GM18861 (cell line): ENCODE results near the gene SIGLEC6.

ENCODE experiments used
- ATAC-seq: cut with Tn5 transposase; IDR thresholded peaks from one replicate; pipeline ENCODE4 v1.9.1; 2021; ENCODE audit not compliant: unreplicated experiment

SIGLEC6 gene

DNA sequence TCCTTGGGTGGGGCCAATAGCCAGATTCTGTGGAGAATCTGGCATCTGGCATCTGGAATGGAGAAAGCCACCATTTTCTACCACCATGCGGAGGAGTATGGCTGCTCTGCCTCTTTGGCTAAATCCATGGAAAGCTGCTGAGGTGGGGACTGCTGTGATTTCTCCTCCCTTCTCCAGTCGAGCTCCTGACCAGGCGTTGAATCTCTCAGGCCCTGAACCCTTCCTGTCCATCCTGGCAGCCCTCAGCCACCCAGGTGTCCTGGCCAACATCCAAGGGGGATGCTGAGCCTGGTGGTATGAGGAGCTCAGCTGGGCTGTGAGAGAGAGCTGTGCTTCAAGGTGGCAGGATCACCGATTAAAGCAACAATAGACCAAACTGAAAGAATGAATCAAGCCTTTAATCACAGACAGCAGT is 17.4 kb upstream of the SIGLEC6 start:
- no peak for ATAC-seq

DNA sequence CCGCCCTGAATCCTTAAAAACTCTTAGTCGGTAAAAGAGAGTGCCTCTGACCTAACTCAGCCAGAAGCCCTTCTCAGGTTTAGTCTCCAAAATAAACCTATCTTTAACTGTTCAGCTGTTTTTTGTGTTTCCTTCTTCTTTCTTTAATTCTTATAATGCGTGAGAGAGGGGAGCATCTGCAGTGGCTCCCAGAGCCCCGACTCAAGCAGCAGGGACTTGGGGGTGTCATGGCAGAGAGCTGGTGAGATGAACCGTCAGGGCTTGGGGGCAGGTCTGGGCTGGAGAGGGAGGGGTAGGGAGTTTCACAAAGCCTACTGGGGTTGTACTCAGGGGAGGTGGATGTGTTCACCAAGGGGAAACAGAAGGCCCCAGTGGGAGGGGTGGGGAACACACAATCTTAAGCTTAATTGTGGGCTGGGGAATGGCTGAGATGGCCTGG is 16.8 kb upstream of the SIGLEC6 start:
- ATAC-seq = no peak

DNA sequence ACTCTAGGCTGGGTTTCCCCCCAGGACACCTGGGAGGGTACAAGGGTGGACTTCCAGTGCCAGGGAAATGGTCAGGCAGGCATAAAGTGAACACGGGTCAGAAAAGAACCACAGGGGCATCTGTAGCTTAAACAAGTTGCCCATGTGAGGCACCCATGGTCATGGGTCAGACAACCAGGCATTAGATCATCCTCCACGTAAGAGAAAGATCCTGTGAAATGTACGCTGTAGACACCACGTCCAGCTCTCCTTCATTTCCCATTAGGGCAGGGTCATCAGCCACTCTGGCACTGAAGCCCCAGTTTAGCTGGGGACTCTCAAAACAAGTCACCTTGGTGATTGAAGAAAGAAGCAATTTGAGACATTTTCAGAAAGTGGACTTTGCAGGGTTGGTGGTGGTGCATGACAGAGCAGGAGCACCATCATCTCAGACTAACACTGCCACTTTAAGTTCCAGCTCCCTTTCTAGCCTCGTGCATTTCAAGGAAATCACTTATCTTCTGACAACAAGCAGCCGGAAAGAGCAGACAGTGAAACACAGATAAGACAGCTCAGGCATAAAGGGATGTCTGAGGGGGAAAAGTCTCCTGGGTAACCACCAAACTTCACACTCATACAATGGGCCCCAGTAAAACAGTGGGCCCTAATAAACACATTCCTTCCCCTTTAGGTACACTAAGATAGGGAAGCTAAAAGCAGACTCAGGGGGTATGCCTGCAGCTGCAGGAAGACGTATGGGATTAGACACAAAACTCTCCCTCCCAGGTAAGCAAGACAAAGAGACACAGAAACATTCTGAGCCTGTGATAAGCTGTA is 16.1 kb upstream of the SIGLEC6 start:
- no peak for ATAC-seq

GRCh38 chr19:51546650-51547396 is 15.4 kb upstream of the SIGLEC6 start:
- ATAC-seq = no peak

DNA sequence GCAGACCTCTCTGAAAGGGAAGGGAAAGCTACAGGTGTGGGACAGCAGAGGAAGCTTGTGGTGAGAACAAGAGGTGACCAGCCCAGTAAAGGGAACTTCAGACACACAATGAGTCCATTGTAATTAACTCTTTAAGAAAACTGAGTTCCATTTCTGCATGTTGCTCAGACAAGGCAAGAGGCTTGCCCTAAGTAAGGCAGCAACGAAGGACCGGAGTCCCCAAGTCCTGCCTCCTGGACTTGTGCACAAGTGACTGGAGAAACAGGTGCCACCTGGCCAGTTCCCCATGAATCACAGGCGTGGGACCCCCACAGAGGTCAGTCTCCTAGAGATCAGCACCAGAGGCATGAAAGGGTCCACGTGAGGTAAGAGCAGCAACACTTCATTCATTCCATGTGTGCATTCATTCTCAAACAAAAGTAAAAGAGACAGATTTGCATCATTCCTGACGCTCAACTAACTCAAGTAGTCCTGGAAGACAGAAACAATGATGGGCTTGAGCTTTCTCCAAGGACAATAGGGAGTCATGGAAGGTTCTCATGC is 14.7 kb upstream of the SIGLEC6 start:
- no peak for ATAC-seq

DNA sequence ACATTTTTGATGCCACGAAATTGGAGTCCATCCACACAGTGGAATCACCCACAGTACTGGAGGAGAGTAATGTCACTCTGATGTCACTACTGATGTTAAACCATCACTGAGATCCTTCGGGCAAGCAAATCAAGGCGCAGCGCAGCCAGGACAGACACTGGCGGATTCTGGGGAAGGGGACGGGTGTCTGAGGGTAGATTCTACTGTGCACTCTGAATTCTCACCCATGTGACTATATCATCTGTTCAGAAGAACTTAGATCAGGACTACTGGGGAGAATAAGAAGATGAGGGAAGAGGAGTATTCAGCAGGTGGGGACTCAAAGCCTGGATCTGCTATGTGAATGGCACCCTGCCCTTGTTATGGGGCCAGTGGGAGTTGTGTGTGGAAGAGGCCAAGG is 12.6 kb upstream of the SIGLEC6 start:
- ATAC-seq = no peak

GRCh38 chr19:51542699-51543098 is 11.2 kb upstream of the SIGLEC6 start:
- ATAC-seq = no peak

GRCh38 chr19:51541458-51542357 is 10.2 kb upstream of the SIGLEC6 start:
- no peak for ATAC-seq

GRCh38 chr19:51539821-51540366 is 8.4 kb upstream of the SIGLEC6 start:
- no peak for ATAC-seq

DNA sequence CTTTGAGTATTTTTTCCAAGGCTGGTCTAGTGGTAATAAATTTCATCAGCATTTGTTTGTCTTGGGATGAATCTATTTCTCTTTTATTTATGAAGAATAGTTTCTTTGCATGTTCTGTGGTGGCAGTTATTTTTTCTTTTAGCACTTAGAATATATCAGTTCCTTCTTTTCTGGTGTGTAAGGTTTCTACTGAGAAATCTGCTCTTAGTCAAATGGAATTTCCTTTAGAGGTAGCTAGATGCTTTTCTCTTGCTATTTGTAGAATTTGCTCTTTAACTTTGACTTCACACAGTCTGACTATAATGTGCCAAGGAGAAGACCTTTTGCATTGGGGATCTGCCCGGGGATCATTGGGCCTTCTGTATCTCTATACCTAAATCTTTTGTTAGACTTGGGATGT is 4.1 kb upstream of the SIGLEC6 start:
- no peak for ATAC-seq

- no peak for ATAC-seq
Observed at GRCh38 chr19:51530616-51531015, 854 bp downstream of the SIGLEC6 start.

DNA sequence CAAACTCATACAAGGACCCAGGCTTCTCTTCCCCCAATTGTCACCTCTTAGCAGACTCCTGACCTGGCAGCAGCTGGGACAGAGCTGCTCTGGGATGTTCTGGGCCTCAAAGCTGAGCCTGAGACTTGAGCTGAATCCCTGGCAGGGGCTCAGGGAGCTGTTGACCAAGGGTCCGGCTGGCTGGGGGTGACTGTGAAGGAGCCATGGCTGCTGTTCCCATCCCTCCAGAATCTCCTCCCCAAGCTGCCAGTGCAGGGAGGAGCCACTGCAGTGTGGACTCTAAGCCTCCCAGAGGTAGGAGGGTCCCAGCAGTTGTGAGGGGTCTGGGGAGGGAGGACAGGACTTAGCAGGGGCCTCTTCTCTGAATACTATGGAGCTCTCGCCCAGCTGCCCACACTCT is 2.2 kb downstream of the SIGLEC6 start:
- no peak for ATAC-seq

DNA sequence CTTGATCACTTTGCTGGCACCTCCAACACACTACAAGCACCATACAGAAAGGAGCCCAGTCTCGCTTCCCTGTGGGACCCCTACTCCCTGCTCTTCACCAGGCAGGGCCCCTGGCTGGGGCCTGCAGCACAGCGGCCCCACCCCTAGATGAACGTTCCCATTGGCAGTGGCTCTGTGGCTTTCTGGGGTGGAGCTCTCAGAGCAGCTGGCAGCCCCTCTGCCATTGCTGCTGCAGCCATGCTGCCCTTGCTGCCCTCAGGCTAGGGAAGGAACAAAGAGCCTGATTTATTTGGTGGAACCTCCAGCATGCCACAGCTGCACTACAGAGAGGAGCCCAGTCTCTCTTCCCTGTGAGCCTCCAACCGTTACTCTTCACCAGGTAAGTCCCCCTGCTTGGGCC is 5.8 kb downstream of the SIGLEC6 start:
- no peak for ATAC-seq

DNA sequence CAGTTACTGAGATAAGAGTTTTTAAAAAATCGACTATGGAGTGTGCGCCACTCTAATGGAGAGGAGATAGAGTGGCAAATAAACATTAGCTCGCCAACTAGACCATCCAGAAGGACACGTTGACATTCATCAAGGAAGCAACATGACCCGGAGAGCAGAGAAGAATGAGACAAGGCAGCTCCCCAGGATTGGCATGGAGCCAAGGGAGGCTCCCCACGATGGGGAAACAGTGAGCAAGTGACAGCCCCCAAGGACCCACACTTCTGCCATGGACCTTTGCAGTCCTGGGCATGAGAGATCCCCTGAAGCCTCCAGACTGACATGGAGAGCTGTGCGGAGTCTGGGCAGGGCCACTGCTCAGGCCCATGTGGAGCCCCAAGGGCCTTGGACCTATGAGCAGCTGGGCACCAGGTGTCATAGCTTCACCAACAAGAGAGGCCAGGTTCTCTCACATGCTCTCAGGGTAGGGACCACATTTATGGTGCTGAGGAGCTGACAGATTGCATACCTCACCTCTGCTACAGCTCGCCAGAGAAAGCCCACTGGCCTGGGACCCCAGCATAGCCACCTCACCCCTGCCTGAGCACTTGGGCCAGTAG is 6.7 kb downstream of the SIGLEC6 start:
- ATAC-seq = no peak

GRCh38 chr19:51521781-51522180 is 9.7 kb downstream of the SIGLEC6 start:
- no peak for ATAC-seq

GRCh38 chr19:51521357-51521756 is 10.1 kb downstream of the SIGLEC6 start:
- ATAC-seq = no peak

- ATAC-seq = no peak
Observed at GRCh38 chr19:51520728-51521127, 10.7 kb downstream of the SIGLEC6 start.

DNA sequence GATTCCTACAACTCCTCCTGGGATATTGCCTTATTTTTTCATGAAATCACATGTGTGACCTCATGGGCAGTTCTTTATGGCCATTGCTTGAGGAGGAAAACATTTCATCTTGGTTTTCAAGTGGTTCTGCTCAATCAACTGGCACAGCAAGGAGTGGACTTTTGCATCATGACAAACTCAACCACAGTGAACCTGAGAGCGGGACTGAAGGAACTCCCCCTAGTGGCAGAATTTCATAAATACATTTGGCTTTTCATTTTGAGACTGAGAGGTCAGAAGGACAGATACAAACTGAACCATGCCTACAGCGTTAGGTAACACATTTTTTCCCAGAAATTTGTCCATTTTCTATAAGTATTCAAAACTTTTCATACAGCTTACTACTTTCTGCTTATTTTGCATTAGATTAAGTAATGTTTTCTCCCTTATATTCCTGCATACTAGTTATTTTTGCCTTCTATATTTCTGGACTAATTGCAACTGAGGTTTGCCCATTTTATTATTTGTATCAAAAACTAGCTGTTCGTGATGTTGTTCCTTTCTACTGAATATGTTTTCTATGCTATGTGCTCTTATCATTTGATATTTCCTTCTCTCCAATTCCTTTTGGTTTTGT is 16.5 kb downstream of the SIGLEC6 start:
- ATAC-seq = no peak

- no peak for ATAC-seq
Observed at GRCh38 chr19:51513968-51514367, 17.5 kb downstream of the SIGLEC6 start.

DNA sequence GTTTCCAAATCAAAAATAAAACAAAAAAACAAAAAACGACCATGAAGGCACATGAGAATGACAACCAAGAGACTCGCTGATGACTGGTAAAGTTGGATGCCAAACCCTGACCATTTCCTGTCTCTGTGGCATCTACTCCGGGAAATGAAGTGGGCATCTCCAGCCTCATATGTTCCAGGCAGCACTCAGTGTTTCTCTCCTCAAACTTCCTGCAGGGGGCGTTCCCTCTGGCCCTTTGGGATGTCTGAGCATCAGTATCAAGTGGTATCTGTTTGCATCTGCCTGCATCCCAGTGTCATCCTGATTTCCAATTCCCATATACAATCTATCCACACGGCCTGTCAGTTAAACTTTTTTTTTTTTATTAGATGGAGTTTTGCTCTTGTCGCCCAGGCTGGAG is 20.1 kb downstream of the SIGLEC6 start:
- no peak for ATAC-seq
